ENCODE measurements around the gene TBC1D9B.

DNA sequence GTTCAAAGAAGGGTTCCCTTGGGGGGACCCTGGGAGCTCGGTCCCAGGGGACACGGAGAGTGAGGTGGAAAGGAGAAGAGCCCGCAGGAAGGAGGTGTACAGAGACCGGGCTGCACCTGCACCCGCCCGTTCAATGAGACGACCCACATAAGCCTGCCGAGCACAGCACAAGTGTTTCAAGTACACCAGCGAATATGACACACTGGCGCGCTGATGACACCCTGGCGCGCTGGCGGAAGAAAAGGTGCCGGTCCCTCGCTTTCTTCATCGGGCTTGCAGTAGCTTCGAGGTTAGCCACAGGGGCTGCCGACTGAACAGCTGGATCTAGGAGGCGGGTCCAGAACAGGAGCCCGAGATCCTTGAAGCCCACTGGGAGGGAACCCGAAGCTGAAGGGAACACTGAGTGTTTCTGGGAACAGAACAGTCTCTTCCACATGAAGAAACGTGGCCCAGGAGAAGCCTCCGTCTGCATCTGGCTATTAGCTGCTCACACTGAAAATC lies 1.4 kb downstream of the TBC1D9B start:
- TF ChIP-seq, protein P1, sequence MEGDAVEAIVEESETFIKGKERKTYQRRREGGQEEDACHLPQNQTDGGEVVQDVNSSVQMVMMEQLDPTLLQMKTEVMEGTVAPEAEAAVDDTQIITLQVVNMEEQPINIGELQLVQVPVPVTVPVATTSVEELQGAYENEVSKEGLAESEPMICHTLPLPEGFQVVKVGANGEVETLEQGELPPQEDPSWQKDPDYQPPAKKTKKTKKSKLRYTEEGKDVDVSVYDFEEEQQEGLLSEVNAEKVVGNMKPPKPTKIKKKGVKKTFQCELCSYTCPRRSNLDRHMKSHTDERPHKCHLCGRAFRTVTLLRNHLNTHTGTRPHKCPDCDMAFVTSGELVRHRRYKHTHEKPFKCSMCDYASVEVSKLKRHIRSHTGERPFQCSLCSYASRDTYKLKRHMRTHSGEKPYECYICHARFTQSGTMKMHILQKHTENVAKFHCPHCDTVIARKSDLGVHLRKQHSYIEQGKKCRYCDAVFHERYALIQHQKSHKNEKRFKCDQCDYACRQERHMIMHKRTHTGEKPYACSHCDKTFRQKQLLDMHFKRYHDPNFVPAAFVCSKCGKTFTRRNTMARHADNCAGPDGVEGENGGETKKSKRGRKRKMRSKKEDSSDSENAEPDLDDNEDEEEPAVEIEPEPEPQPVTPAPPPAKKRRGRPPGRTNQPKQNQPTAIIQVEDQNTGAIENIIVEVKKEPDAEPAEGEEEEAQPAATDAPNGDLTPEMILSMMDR (conservative IDR thresholded peaks at IDR 0.05) = no peak
- TF ChIP-seq ZFX (IDR thresholded peaks at IDR 0.05) = no peak

Measured in C4-2B (cell line).